Natural killer cell treated with Interleukin-12 subunit alpha and Interleukin-12 subunit beta and Interleukin-15 and Interleukin-18, amount 100 ng/mL, for 72 hours (primary cell): ENCODE data around the gene FGF4. TPM values are rescaled to one million over a fixed set of nuclear protein-coding genes. Genes with fewer than 3 reads are reported as not detected.

Experiments
- ATAC-seq, 2 donors: fragments of 150-1000 bp; cut with Tn5 transposase in 1 of 2; sonication (Bioruptor Pico), chemical (Tn5 transposase) in 1 of 2; 2 replicates each; pipeline ENCODE4 v1.10.0; 2021
- DNase-seq: peaks from one replicate; pipeline ENCODE4 v3.0.0; 2022; ENCODE audit warnings: low spot score
- H3K27ac Mint-ChIP-seq, 2 donors: 1 replicate in 1 of 2; 2 replicates in 1 of 2; pipeline ENCODE4 v1.8.0; 2022; ENCODE audit warnings: mixed read lengths in 2 of 2, mild to moderate bottlenecking in 1 of 2, moderate library complexity in 1 of 2
- H3K27me3 Mint-ChIP-seq, 2 donors: 1 replicate in 1 of 2; 2 replicates in 1 of 2; pipeline ENCODE4 v1.8.0; 2022; ENCODE audit warnings: mixed read lengths in 2 of 2
- H3K36me3 Mint-ChIP-seq: one replicate; pipeline ENCODE4 v1.8.0; 2022; ENCODE audit warnings: mixed read lengths
- H3K4me1 Mint-ChIP-seq, 2 donors: 1 replicate in 1 of 2; 2 replicates in 1 of 2; pipeline ENCODE4 v1.8.0; 2022; ENCODE audit warnings: low read depth in 2 of 2, mixed read lengths in 2 of 2, mild to moderate bottlenecking in 1 of 2
- H3K4me3 Mint-ChIP-seq: one replicate; pipeline ENCODE4 v1.8.0; 2022; ENCODE audit warnings: mixed read lengths
- H3K9me3 Mint-ChIP-seq: 2 replicates; pipeline ENCODE4 v1.8.0; 2022; ENCODE audit warnings: mixed read lengths
- total RNA-seq, 2 donors: library from RNA; stranded (reverse); gene quantifications; one replicate each; pipeline ENCODE4 v1.2.3, GENCODE V29; 2022

FGF4 gene
- total RNA-seq, 2 donors from 2014 or later, result not detected

DNA sequence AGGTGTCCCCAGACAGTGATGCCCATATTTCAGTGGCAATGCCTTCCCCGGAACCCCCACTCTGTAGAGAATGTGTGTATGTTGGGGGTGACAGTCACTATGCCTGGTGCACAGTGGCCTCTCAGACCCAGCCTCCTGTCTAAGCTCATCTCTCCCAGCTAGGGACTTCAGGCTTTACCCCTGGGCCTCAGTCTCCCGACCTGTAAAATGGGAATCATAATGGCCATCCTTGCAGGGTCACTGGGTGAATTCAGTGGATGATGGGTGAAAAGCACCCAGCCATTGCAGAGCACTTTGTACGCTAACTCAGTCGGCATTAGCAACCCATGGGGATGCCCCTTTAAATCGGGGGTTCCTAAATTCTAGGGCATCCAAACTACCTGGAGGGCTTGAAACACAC lies 25.1 kb upstream of the FGF4 start:
- Mint-ChIP-seq H3K9me3 (no peaks in the 10 kb centered on the region), H3K27me3 (peaks cover 2 to 3% of the 10 kb centered on the region in 2 donors), H3K27ac (no peak overlapping the region), H3K36me3 (no peaks in the 10 kb centered on the region), H3K4me3 (no peak overlapping the region), H3K4me1 (no peaks in the 10 kb centered on the region)
- DNase-seq (no peak), ATAC-seq (no peak)

- no peak overlapping the region for H3K4me3 Mint-ChIP-seq
- ATAC-seq, result peak in 1 of 2 donors; percentile 21
- H3K36me3 Mint-ChIP-seq, result no peaks in the 10 kb centered on the region
- no peaks in the 10 kb centered on the region for H3K4me1 Mint-ChIP-seq
- no peaks in the 10 kb centered on the region for H3K9me3 Mint-ChIP-seq
- DNase-seq, result no peak
- H3K27ac Mint-ChIP-seq, result no peak overlapping the region
- H3K27me3 Mint-ChIP-seq, result peaks cover 2 to 7% of the 10 kb centered on the region in 2 donors
Measured at GRCh38 chr11:69799582-69799981, 24.4 kb upstream of the FGF4 start.

GRCh38 chr11:69799097-69799496 lies 24.0 kb upstream of the FGF4 start:
- Mint-ChIP-seq H3K4me3 (no peak overlapping the region), H3K36me3 (no peaks in the 10 kb centered on the region), H3K27ac (no peak overlapping the region), H3K9me3 (no peaks in the 10 kb centered on the region), H3K4me1 (no peaks in the 10 kb centered on the region), H3K27me3 (peaks cover 2 to 7% of the 10 kb centered on the region in 2 donors)
- ATAC-seq, result no peak
- no peak for DNase-seq

- H3K27me3 Mint-ChIP-seq, result peaks cover 5 to 7% of the 10 kb centered on the region in 2 donors
- DNase-seq (no peak), ATAC-seq (no peak)
- no peaks in the 10 kb centered on the region for H3K9me3 Mint-ChIP-seq
- H3K4me1 Mint-ChIP-seq, result no peaks in the 10 kb centered on the region
- no peak overlapping the region for H3K27ac Mint-ChIP-seq
- no peak overlapping the region for H3K4me3 Mint-ChIP-seq
- H3K36me3 Mint-ChIP-seq, result no peaks in the 10 kb centered on the region
Measured at GRCh38 chr11:69797737-69798528, 22.8 kb upstream of the FGF4 start.

- Mint-ChIP-seq H3K27me3 (peaks cover 5 to 7% of the 10 kb centered on the region in 2 donors), H3K9me3 (no peaks in the 10 kb centered on the region), H3K4me3 (no peak overlapping the region), H3K36me3 (no peaks in the 10 kb centered on the region), H3K4me1 (no peaks in the 10 kb centered on the region), H3K27ac (no peak overlapping the region)
- ATAC-seq (no peak), DNase-seq (no peak)
Measured at GRCh38 chr11:69797156-69797555, 22.0 kb upstream of the FGF4 start.

DNA sequence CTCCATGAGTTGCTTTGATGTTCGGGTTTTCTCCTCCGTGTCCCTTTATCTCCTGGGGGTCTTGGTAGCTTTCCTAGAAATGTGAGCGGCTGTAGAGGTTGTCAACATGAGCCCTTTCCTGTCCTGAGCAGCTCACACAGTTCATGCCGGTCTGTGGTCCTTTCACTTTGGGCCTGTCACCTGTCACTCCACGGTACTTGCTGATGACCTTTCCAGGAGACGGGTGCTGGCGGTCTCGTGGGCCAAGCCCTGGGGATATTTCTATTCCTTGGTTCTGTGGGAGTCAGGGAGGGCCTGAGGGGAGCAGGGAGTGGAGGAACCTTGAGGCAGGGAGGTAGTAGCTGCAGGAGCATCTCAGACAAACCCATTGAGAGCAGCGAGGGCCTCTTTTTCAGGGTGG lies 20.9 kb upstream of the FGF4 start:
- H3K9me3 Mint-ChIP-seq, result no peaks in the 10 kb centered on the region
- peaks cover 5 to 7% of the 10 kb centered on the region in 2 donors for H3K27me3 Mint-ChIP-seq
- ATAC-seq (no peak), DNase-seq (no peak)
- no peak overlapping the region for H3K4me3 Mint-ChIP-seq
- H3K4me1 Mint-ChIP-seq, result no peaks in the 10 kb centered on the region
- H3K36me3 Mint-ChIP-seq, result no peaks in the 10 kb centered on the region
- no peak overlapping the region for H3K27ac Mint-ChIP-seq

GRCh38 chr11:69791276-69792180 lies 16.4 kb upstream of the FGF4 start:
- no peak for ATAC-seq
- Mint-ChIP-seq H3K4me1 (no peaks in the 10 kb centered on the region), H3K27ac (no peak overlapping the region), H3K4me3 (no peak overlapping the region), H3K27me3 (peaks cover 5 to 7% of the 10 kb centered on the region in 2 donors), H3K36me3 (no peaks in the 10 kb centered on the region), H3K9me3 (no peaks in the 10 kb centered on the region)
- DNase-seq, result no peak

- no peaks in the 10 kb centered on the region for H3K4me1 Mint-ChIP-seq
- ATAC-seq, result no peak
- no peaks in the 10 kb centered on the region for H3K36me3 Mint-ChIP-seq
- peaks cover 0 to 5% of the 10 kb centered on the region in 2 donors for H3K27me3 Mint-ChIP-seq
- no peaks in the 10 kb centered on the region for H3K9me3 Mint-ChIP-seq
- DNase-seq, result no peak
- no peak overlapping the region for H3K4me3 Mint-ChIP-seq
- H3K27ac Mint-ChIP-seq, result no peak overlapping the region
Measured at GRCh38 chr11:69788956-69789355, 13.8 kb upstream of the FGF4 start.

GRCh38 chr11:69787906-69788305 lies 12.8 kb upstream of the FGF4 start:
- H3K4me1 Mint-ChIP-seq, result no peaks in the 10 kb centered on the region
- DNase-seq (no peak), ATAC-seq (no peak)
- H3K27ac Mint-ChIP-seq, result no peak overlapping the region
- H3K9me3 Mint-ChIP-seq, result no peaks in the 10 kb centered on the region
- no peaks in the 10 kb centered on the region for H3K36me3 Mint-ChIP-seq
- H3K27me3 Mint-ChIP-seq, result peaks cover 0 to 1% of the 10 kb centered on the region in 2 donors
- no peak overlapping the region for H3K4me3 Mint-ChIP-seq

DNA sequence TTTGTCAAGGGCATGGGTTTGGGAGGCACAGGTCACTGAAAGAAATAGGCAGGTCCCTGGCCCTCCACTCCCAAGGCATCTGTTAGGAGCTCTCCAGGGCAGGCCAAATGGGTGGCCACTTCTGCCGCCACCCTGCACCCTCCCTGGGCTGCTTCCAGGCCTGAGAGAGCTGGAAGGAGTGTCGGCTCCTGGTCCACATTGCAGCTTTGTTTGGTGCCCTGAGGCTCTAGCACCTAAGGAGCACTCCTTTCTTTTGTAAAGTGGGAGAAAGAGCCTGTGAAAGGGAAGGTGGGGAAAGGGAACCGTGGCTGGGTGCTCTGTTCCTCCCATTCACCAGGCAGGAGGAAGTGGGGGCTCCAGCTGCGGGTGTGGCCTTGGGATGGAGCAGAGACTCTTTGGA lies 12.3 kb upstream of the FGF4 start:
- Mint-ChIP-seq H3K4me1 (no peaks in the 10 kb centered on the region), H3K4me3 (no peak overlapping the region), H3K36me3 (no peaks in the 10 kb centered on the region), H3K27ac (no peak overlapping the region), H3K9me3 (no peaks in the 10 kb centered on the region), H3K27me3 (no peaks in the 10 kb centered on the region)
- ATAC-seq (no peak), DNase-seq (no peak)

DNA sequence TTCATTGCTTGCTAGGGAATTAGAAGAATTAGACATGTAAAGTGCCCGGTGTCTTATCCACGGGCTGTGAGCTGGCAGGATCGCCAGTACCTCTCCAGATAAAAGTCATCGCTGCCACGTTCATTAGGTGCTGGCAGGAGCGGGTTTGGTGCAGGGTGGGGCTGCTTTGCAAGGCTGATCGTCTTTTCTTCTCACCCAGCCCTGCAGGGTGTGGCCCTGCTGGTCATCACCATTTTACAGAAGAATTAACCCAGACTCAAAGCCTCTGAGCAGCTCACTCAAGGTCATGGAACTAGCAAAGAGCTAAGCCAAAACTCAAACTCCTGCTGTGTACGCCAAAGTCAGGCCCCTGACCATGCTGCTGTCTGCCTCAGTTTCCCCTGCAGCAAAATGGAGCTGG lies 6.1 kb upstream of the FGF4 start:
- Mint-ChIP-seq H3K27me3 (peaks cover 19 to 21% of the 10 kb centered on the region in 2 donors), H3K4me3 (no peak overlapping the region), H3K36me3 (no peaks in the 10 kb centered on the region), H3K27ac (no peak overlapping the region), H3K9me3 (no peaks in the 10 kb centered on the region), H3K4me1 (no peaks in the 10 kb centered on the region)
- ATAC-seq (no peak), DNase-seq (no peak)

DNA sequence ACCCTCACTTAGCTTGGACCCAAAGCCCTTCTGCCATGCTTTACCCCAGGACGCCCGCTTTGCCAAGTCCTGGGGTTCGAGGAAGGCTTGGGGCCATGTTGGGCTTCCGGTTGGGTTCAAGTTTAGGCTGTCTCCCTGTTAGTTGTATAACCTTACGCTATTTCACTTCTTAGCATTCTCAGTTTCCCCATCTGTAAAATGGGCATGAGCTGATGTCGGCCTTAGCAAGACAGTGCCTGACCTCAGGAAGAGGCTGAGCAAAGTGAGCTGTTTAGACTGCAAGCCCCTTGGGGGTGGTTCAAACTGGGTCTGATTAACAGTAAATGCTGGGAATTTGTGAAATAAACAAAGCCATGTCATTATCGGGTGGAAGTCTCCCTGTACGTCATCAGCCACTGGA lies 3.2 kb upstream of the FGF4 start:
- Mint-ChIP-seq H3K27ac (no peak overlapping the region), H3K4me1 (no peaks in the 10 kb centered on the region), H3K9me3 (no peaks in the 10 kb centered on the region), H3K36me3 (no peaks in the 10 kb centered on the region), H3K4me3 (no peak overlapping the region), H3K27me3 (peaks cover 21 to 25% of the 10 kb centered on the region in 2 donors)
- DNase-seq, result peak; percentile 13
- no peak for ATAC-seq

DNA sequence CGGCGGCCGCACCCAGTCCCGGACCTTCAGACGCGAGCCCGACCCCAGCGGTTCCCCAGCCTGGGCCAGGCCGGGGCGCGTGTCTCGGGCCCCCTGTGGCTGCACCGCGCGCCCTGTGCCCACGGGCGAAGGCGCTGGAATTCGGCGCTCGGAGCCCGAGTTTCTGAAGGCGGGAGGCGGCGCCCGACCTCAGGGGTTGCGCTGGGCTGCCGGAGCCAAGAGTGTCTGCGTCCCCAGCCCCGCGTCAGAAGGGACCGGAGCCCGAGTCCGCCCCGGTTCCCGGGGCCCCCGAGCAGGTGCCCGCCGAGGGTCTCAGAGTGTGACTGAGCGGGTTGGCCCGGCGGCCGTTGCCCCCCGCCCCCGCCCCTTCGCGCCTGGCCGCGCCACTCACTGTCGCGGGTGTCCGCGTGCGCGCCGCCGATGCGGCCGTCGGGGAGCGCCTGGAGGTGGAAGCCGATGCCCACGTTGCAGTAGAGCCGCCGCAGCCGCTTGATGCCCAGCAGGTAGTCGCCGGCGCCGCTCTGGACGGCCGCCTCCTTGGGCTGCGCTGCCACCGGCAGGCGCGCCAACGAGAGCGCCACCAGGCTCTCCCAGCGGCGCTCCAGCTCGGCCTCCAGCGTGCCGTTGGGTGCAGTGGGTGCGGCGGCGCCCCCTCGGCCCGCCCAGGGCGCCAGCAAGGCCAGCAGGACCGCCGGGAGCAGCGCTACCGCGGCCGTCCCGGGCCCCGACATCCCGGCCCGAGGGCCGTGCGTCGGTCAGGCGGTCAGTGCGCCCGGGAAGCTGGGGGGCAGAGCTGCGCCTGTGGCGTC lies 583 bp downstream of the FGF4 start:
- Mint-ChIP-seq H3K27ac (no peak overlapping the region), H3K36me3 (no peaks in the 10 kb centered on the region), H3K4me3 (no peak overlapping the region)

More for the DNA sequence above, 583 bp downstream of the FGF4 start:
- Mint-ChIP-seq H3K27me3 (peaks cover 19 to 27% of the 10 kb centered on the region in 2 donors), H3K4me1 (no peaks in the 10 kb centered on the region), H3K9me3 (no peaks in the 10 kb centered on the region)
- DNase-seq (no peak), ATAC-seq (no peak)
